Type B pancreatic cell (in vitro differentiated cells): ENCODE results near the gene MGRN1. TPM values are rescaled to one million over a fixed set of nuclear protein-coding genes. Genes with fewer than 3 reads are reported as not detected.

Source experiments
- DNase-seq: peaks from one replicate; pipeline ENCODE4 v3.0.0; 2021; ENCODE audit warnings: mixed read lengths; ENCODE audit not compliant: unreplicated experiment; ENCODE audit errors: extremely low spot score
- H3K27ac Mint-ChIP-seq: 2 replicates; pipeline ENCODE4 v1.8.0; 2021; ENCODE audit warnings: mild to moderate bottlenecking, mixed read lengths
- H3K27me3 Mint-ChIP-seq: 2 replicates; pipeline ENCODE4 v1.8.0; 2021; ENCODE audit warnings: mixed read lengths
- H3K36me3 Mint-ChIP-seq: 2 replicates; pipeline ENCODE4 v1.8.0; 2021; ENCODE audit warnings: mixed read lengths
- H3K4me1 Mint-ChIP-seq: one replicate; pipeline ENCODE4 v1.8.0; 2021; ENCODE audit warnings: mixed read lengths; ENCODE audit not compliant: unreplicated experiment
- H3K4me3 Mint-ChIP-seq: 2 replicates; pipeline ENCODE4 v1.8.0; 2021; ENCODE audit warnings: mild to moderate bottlenecking, mixed read lengths
- H3K9me3 Mint-ChIP-seq: 2 replicates; pipeline ENCODE4 v1.8.0; 2021; ENCODE audit warnings: mixed read lengths
- total RNA-seq: library from RNA; stranded (reverse); gene quantifications from 2 replicates; pipeline ENCODE4 v1.2.1, GENCODE V29; 2021; ENCODE audit warnings: low replicate concordance
- TF ChIP-seq, protein P1 (sequence below): fragments of 200-600 bp; sonication (generic); conservative IDR thresholded peaks from 2 replicates; pipeline ENCODE4 v1.5.0; 2021; ENCODE audit warnings: antibody characterized with exemption, mild to moderate bottlenecking

MGRN1 gene
- total RNA-seq, 1 donor from 2014 or later = 88.6 TPM

DNA sequence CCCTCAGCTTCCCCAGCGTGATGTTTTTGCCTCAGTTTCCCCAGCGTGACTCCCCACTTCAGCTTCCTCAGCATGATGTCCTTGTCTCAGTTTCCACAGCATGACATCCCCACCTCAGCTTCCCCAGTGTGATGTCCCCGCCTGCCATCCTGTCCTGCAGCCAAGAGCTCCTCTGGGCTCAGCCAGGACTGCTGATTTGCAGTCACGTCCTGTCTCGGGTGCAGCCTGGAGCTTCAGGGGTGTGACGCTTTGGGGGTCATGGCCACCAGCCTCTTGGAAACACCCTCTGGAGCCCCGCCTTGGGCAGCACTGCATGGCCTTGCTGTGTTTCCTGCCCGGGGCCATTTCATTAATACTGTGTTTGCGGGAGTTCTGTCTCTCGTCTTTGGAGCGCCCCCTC lies 52.2 kb downstream of the MGRN1 start:
- H3K4me1 Mint-ChIP-seq = peaks cover 5% of the 10 kb centered on the region
- TF ChIP-seq, protein P1, sequence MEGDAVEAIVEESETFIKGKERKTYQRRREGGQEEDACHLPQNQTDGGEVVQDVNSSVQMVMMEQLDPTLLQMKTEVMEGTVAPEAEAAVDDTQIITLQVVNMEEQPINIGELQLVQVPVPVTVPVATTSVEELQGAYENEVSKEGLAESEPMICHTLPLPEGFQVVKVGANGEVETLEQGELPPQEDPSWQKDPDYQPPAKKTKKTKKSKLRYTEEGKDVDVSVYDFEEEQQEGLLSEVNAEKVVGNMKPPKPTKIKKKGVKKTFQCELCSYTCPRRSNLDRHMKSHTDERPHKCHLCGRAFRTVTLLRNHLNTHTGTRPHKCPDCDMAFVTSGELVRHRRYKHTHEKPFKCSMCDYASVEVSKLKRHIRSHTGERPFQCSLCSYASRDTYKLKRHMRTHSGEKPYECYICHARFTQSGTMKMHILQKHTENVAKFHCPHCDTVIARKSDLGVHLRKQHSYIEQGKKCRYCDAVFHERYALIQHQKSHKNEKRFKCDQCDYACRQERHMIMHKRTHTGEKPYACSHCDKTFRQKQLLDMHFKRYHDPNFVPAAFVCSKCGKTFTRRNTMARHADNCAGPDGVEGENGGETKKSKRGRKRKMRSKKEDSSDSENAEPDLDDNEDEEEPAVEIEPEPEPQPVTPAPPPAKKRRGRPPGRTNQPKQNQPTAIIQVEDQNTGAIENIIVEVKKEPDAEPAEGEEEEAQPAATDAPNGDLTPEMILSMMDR = no peak
- H3K9me3 Mint-ChIP-seq = no peaks in the 10 kb centered on the region
- H3K4me3 Mint-ChIP-seq = no peak overlapping the region
- no peak overlapping the region for H3K27ac Mint-ChIP-seq
- no peaks in the 10 kb centered on the region for H3K36me3 Mint-ChIP-seq
- DNase-seq = no peak
- no peaks in the 10 kb centered on the region for H3K27me3 Mint-ChIP-seq

DNA sequence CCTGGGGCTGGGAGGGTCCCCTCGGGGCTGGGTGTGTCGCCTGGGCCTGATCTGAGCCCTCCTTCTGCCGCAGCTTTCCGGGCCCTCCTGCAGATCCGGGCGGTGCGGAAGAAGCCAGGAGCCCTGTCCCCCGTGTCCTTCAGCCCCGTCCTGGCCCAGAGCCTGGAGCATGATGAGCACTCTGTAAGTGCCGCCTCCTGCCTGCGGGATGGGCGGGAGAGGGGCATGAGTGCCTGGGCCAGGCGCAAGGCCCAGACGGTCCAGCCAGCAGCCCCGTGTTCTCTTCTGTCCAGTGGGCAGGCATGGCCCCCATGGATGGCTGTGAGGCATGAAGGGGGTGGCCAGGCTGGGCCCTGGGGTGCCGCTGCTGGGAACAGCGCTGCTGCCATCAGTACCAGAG lies 52.8 kb downstream of the MGRN1 start:
- Mint-ChIP-seq H3K9me3 (no peaks in the 10 kb centered on the region), H3K27ac (no peak overlapping the region), H3K4me1 (peaks cover 5% of the 10 kb centered on the region), H3K4me3 (no peak overlapping the region), H3K36me3 (no peaks in the 10 kb centered on the region), H3K27me3 (no peaks in the 10 kb centered on the region)
- DNase-seq = no peak
- TF ChIP-seq, protein P1 = no peak

DNA sequence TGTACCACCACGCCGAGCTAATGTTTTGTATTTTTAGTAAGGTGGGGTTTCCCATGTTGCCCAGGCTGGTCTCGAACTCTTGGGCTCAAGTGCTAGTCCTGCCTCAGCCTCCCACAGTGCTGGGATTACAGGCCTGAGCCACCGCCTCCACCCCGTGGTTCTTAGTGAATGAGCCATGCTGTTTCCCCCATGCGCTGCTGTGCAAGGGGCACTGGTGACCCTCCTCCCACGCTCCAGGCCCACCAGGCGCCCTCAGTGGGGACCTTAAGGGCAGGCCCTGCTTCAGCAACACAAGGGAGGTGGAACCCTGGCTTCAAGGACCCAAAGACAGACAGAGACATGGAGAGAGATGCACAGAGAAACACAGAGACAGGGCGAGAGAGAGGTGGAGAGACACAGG lies 53.4 kb downstream of the MGRN1 start:
- no peaks in the 10 kb centered on the region for H3K36me3 Mint-ChIP-seq
- peak overlapping the region; percentile 34 for H3K27ac Mint-ChIP-seq
- TF ChIP-seq, protein P1 = no peak
- no peaks in the 10 kb centered on the region for H3K27me3 Mint-ChIP-seq
- no peaks in the 10 kb centered on the region for H3K9me3 Mint-ChIP-seq
- no peak for DNase-seq
- H3K4me1 Mint-ChIP-seq = peaks cover 5% of the 10 kb centered on the region
- H3K4me3 Mint-ChIP-seq = no peak overlapping the region

DNA sequence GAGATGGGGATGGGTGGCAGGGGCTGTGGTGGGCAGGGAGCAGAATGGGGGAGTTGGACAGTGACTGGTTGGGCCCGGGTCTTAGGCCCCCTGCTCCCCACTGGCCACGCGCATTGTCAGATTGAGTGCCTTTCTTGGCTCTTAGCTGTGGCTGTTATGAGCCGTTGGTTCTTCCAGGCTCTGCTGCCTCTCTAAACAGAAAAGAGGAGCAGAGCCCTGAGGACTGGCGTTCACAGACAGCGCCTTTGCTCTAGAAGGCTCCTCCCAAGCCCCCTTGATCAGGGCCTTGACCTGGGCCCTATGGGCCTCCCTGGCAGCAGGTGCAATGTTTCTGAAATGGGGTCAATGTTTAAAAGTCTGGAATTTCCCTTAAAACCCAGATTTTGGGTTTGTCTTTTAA lies 54.0 kb downstream of the MGRN1 start:
- H3K36me3 Mint-ChIP-seq = no peaks in the 10 kb centered on the region
- TF ChIP-seq, protein P1 = no peak
- H3K9me3 Mint-ChIP-seq = no peaks in the 10 kb centered on the region
- no peak overlapping the region for H3K4me3 Mint-ChIP-seq
- H3K4me1 Mint-ChIP-seq = peaks cover 5% of the 10 kb centered on the region
- peak overlapping the region; percentile 50 for H3K27ac Mint-ChIP-seq
- DNase-seq = no peak
- H3K27me3 Mint-ChIP-seq = no peaks in the 10 kb centered on the region

DNA sequence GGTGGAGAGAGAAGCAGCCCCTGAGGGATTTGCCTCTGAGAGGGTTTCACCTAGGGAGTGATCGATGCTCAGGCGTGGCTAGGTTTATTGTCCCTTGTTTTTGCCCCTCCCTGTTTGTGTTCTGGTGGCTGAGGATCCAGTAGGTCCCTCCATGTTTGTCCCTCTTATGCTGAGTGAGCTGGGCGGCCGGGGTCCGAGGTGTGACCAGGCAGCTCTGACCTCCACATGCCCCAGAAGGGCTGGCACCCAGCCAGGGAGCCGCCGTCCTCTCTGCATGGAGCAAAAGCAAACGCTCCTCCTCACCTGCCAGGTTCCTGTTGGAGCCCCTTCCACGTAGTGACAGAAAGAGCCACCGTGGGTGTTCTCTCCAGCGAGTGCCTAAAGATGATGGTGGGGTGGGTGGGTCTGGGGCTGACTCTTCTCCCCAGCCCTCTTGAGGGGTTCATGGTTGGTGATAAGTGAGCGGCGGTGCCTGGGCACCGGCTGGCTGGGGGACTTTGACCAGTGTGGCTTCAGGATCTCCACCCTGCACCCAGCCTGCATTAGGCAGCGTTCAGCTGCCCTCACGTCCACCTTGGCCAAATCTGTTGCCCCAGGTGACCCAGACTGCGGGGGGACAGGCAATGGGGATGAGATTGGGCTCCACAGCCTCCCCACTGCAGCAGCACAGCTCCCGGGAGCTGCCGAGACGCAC lies 54.7 kb downstream of the MGRN1 start:
- TF ChIP-seq, protein P1 = no peak
- no peak for DNase-seq
- H3K36me3 Mint-ChIP-seq = no peaks in the 10 kb centered on the region
- no peaks in the 10 kb centered on the region for H3K9me3 Mint-ChIP-seq
- no peak overlapping the region for H3K4me3 Mint-ChIP-seq
- H3K4me1 Mint-ChIP-seq = peaks cover 5% of the 10 kb centered on the region
- H3K27ac Mint-ChIP-seq = peak overlapping the region; percentile 50
- H3K27me3 Mint-ChIP-seq = no peaks in the 10 kb centered on the region
